Stimulated activated CD4-positive, alpha-beta T cell treated with anti-CD3 and anti-CD28 coated beads, Interleukin-4, amount 100 ng/mL, for 48 hours (primary cell): ENCODE measurements around the gene ANKRD23.
"Not testable (repeated sequence)": the region's sequence is repeated elsewhere in the genome, so short reads cannot be mapped to it uniquely, and the experiment has no call there.

ENCODE experiments used
- DNase-seq, 2 donors: peaks; one replicate each; pipeline ENCODE4 v3.0.0-alpha.2; 2020; ENCODE audit warnings: low read depth in 2 of 2

ANKRD23 gene

DNA sequence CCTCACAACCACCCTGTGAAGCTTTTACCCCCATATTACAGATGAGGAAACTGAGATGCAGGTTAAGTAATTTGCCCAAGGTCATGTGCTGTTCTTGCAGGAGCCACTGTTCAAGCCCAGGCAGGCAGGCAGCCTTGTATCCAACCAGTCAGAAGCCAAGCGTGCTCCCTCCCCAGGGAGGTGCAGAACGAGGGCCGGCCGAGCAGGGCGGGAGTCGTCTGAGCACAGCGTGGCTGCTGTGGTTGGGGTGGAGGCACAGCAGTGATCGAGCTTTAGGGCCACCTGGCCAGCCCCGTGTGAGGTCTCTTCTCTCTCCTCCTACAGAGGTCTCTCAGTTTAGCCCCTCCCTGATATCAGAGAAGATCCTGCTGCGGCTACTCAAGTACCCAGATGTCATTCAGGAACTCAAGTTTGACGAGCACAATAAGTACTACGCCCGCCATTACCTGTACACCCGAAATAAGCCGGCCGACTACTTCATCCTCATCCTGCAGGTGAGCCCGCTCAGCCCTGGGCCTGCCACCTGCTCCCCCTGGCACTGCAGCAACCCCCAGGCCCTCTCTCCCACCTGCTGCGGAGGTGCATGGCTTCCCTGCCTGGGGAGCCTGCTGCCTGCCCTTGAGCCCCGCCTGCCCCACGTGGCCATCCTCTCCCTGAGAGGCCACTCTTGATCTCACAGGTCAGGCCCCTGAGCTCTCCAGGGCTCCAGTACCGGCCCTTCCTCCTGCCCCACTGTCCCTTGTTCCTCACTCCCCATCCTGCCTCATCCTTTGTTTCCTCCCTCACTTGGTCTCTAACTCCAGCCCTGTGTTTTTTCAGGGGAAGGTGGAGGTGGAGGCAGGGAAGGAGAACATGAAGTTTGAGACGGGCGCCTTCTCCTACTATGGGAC, 44.8 kb downstream of the ANKRD23 start:
- no peak for DNase-seq

DNA sequence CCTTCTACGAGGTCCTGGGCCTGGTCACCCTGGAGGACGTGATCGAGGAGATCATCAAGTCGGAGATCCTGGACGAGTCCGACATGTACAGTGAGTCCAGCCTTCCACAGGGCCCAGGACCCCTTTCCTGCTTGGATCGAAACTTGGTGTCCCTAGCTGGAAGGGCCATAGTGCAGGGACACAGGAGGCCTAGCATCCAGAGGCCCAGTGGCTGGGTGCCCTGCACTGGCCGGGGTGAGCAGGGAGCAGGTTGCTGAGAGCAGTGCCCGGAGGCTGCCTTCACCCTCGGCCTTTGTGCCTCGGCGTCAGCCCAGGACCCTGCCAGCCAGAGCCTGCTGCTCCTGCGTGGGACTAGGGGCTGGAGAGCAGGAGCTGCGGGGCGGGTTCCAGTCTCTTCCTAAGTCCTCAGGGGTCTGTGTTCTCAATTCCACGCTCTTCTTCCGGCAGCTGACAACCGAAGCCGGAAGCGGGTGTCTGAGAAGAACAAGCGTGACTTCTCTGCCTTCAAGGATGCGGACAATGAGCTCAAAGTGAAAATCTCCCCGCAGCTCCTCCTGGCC, 46.7 kb downstream of the ANKRD23 start:
- no peak for DNase-seq

DNA sequence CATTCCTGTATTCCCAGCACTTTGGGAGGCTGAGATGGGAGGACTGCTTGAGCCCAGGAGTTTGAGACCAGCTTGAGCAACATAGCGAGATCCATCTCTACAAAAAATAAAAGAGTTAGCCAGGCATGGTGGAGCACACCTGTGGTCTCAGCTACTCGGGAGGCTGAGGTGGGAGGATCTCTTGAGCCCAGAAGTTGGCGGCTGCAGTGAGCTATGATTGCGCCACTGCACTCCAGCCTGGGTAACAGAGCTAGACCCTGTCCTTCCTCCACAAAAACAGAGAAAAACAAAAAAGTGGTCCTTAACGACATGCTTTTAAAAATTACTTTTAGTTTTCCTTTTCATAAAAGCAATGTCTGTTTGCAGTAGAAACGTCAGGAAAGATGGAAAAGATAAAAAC, 47.3 kb downstream of the ANKRD23 start:
- DNase-seq = not testable (repeated sequence)

DNA sequence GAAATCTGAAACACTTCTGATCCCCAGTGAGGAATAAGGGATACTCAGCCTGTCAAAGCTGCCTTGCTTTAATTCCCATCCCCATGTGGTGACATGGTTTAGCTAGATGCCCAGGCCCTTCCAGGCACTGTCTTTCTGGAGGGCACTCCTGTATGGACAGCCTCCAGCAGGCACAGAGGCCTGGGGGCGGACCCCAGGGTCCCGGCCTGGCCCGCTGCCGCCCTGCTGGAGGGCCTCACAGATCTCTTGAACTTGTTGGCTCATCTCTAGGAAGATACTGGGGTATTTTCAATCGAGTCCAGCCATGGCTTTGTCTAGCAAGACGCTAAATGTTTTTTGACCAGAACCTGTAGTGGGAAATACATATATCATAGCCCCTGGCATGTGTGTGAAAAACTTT, 48.7 kb downstream of the ANKRD23 start:
- DNase-seq = no peak

DNA sequence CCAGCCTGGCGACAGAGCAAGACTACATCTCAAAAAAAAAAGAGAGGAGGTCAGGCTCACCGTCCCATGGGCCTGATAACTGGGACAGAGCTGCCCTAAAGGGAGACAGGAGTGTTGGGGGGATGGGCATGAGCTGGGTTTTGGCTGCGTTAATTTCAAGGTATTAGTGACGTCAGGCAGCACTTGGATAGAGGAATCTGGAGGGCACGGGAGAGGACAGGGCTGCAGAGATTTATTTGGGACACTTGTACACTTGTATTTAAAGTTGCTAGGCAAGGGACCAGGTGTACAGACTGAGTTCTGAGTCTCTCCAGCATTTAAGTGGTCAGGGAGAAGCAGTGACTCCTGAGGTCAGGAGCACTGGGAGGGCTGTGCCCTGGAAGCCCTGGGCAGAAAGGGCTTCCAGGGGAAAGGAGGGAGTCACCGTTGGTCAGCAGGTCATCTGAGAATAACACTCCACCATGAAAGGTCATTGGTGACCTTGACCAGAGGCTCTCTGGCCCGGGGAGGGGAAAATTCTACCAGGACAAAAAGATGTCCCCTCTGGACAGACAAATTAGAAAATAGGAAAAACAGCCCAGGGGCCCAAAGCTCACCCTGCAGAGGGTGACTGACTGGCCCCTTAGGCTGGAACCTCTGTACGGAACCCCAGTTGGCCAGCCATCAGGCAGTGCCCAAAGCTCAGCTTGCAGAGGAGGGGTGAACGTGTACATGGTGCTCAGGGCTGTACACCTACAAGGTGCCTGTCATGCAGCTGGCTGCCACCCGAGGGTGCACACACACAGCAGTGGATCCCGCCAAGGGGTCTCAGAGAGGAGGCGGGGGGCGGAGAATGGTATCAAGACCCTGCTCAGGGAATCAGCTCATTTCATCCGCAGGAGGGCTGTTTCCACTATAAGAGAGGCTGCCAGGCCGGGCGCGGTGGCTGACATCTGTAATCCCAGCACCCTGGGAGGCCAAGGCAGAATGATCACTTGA, 50.8 kb downstream of the ANKRD23 start:
- DNase-seq = no peak

DNA sequence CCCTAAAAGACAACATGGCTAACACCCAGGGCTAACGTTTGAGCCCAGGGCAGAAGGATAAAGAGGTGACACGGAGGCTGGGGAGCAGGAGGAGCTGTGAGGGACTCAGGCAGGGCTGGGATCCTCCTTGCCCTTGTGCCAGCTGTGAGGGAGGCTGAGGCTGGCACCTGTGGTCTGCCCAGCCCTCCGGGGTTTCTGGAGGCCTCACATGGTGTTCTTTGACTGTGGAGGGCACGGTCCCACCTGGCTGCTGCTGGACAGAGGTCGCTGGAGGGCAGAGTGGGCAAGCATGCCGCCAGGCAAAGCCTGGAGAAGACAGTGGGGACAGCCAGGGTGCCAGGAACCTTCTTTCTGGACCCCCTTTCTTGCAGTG, 54.6 kb downstream of the ANKRD23 start:
- DNase-seq = no peak

DNA sequence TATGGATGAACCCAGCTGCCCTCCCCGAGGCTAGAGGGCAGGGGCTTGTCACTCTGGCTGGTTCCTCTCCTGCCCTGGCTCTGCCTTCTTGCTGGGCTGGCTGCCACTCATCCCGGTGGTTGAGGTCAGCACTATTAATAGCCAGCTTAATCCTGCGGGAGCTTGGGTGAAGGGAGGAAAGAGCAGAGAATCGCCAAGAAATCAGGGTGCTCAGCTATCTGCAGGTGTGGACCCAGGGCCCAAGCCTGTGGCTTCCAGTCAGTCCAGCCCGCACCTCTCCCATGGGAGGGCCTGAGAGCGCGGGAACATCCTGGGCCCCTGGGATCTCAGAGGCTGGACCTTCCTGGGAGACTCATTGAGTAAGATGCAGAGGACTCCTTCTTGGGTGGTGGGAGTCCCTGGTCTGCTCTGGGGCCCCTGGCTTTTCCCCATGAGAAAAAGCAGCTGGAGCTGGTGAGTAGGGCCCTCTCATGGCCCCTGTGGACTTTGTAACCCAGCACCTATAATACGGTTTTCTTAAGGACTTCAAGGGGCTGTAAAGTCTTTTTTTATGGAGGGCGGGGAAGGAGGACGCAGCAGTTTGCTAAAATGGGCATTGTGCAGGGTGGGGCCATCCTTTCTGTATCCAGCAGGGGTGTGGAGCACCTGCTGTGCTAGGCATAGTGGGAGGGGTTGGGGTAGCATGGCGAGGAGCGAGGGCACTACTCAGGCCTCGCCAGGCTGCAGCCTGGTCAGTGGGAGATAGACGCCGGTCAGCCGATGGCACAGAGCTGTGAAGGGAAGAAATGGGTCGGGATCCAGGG, 55.2 kb downstream of the ANKRD23 start:
- DNase-seq = no peak
